Measurements from ENCODE around the gene CD160.

- TF ChIP-seq EP300 (IDR thresholded peaks at IDR 0.05), result no peak
- TF ChIP-seq, protein P1, sequence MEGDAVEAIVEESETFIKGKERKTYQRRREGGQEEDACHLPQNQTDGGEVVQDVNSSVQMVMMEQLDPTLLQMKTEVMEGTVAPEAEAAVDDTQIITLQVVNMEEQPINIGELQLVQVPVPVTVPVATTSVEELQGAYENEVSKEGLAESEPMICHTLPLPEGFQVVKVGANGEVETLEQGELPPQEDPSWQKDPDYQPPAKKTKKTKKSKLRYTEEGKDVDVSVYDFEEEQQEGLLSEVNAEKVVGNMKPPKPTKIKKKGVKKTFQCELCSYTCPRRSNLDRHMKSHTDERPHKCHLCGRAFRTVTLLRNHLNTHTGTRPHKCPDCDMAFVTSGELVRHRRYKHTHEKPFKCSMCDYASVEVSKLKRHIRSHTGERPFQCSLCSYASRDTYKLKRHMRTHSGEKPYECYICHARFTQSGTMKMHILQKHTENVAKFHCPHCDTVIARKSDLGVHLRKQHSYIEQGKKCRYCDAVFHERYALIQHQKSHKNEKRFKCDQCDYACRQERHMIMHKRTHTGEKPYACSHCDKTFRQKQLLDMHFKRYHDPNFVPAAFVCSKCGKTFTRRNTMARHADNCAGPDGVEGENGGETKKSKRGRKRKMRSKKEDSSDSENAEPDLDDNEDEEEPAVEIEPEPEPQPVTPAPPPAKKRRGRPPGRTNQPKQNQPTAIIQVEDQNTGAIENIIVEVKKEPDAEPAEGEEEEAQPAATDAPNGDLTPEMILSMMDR (IDR thresholded peaks at IDR 0.05), result no peak
- TF ChIP-seq POLR2A (IDR thresholded peaks at IDR 0.05; ENCODE audit: low read depth), result no peak
Measured at GRCh38 chr1:145750426-145750825, 31.1 kb downstream of the CD160 start.

All from esophagus muscularis mucosa (tissue), 4 donors.